ENCODE results near the gene AMZ1. TPM values are rescaled to one million over a fixed set of nuclear protein-coding genes. Genes with fewer than 3 reads are reported as not detected.
"Not testable (repeated sequence)": the region's sequence is repeated elsewhere in the genome, so short reads cannot be mapped to it uniquely, and the experiment has no call there.

Gene AMZ1
- polyA plus RNA-seq, 6 donors from 2014 or later: 1.4 to 3.3 (median 2.7) TPM; not detected in 1

GRCh38 chr7:2666155-2666554 lies 21.8 kb upstream of the AMZ1 start:
- peaks cover 8 to 16% (median 11%) of the 10 kb centered on the region in 3 donors for H3K4me1 Mint-ChIP-seq
- ATAC-seq (ENCODE audit: low read depth in 2 of 2) (no peak), DNase-seq (no peak)
- H3K27me3 Mint-ChIP-seq: peaks cover 0 to 34% (median 31%) of the 10 kb centered on the region in 3 donors
- H3K36me3 Mint-ChIP-seq: peaks cover 0 to 10% of the 10 kb centered on the region in 2 donors
- no peak overlapping the region for H3K27ac Mint-ChIP-seq
- no peaks in the 10 kb centered on the region for H3K9me3 Mint-ChIP-seq
- H3K4me3 Mint-ChIP-seq: no peak overlapping the region

DNA sequence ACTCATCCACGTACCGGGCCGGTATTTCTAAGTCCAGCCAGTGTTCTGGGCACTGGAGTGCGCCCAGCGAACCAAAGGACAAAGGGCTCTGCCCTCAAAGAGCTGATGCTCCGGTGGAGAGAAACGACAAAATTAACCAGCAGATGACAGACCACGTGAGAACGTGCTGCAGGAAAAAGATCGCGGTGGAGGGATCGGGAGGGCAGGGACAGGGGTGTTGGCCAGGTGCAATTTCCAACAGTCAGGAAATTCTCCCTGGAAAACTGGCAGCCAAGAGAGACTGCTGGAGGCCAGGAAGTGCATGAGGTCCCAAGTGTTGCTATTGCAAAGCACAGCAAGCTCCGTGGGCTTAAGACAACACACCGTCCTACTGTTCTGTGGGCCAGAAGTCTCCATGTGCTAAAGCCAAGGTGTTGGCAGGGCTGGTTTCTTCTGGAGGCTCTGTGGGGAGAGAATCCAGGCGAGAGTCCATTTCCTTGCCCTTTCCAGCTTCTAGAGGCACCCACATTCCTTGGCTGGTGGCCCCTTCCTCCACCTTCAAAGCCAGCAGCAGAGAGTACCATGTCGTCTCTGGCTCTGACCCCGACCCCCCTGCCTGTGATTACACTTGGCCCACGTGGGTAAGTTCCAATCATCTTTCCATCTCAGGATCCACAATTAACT lies 21.3 kb upstream of the AMZ1 start:
- no peaks in the 10 kb centered on the region for H3K9me3 Mint-ChIP-seq
- no peak for ATAC-seq (ENCODE audit: low read depth in 2 of 2)
- no peak overlapping the region for H3K4me3 Mint-ChIP-seq
- peaks cover 0 to 34% (median 32%) of the 10 kb centered on the region in 3 donors for H3K27me3 Mint-ChIP-seq
- peaks cover 0 to 9% of the 10 kb centered on the region in 2 donors for H3K36me3 Mint-ChIP-seq
- peak overlapping the region in 2 of 6 donors; percentile 19 to 37 for H3K27ac Mint-ChIP-seq
- no peak for DNase-seq
- peaks cover 10 to 16% (median 13%) of the 10 kb centered on the region in 3 donors for H3K4me1 Mint-ChIP-seq

DNA sequence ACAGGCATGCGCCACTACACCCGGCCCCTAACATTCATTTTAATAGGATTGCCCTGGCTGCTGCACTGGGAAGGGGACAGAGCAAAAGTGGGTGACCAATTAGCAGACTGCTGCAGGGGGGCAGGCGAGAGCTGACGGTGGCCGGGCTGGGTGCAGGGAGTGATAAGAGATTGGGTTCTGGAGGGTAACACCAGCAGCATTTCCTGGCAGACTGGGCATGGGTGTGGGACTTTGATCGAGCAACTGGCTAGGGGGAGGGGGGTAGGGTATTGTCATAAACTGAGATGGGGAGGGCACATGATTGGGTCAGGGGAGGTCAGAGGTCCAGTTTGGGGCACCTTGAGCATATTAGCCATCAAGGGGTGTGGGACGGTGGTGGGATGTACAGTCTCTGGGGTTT lies 20.2 kb upstream of the AMZ1 start:
- DNase-seq (no peak), ATAC-seq (ENCODE audit: low read depth in 2 of 2) (no peak)
- no peak overlapping the region for H3K4me3 Mint-ChIP-seq
- H3K4me1 Mint-ChIP-seq: peaks cover 10 to 13% (median 13%) of the 10 kb centered on the region in 3 donors
- H3K27ac Mint-ChIP-seq: peak overlapping the region in 2 of 6 donors; percentile 44 to 57
- H3K9me3 Mint-ChIP-seq: no peaks in the 10 kb centered on the region
- H3K27me3 Mint-ChIP-seq: peaks cover 0 to 34% (median 32%) of the 10 kb centered on the region in 3 donors
- H3K36me3 Mint-ChIP-seq: no peaks in the 10 kb centered on the region

GRCh38 chr7:2668401-2668800 lies 19.6 kb upstream of the AMZ1 start:
- Mint-ChIP-seq H3K36me3 (no peaks in the 10 kb centered on the region), H3K9me3 (no peaks in the 10 kb centered on the region), H3K27ac (peak overlapping the region in 1 of 6 donors; percentile 44), H3K27me3 (peaks cover 0 to 34% (median 32%) of the 10 kb centered on the region in 3 donors), H3K4me3 (no peak overlapping the region), H3K4me1 (peaks cover 10 to 13% (median 13%) of the 10 kb centered on the region in 3 donors)
- ATAC-seq (ENCODE audit: low read depth in 2 of 2) (no peak), DNase-seq (no peak)

GRCh38 chr7:2670171-2670570 lies 17.8 kb upstream of the AMZ1 start:
- Mint-ChIP-seq H3K27ac (peak overlapping the region in 3 of 6 donors; percentile 10 to 69 (median 65)), H3K9me3 (peaks cover 0 to 4% (median 0%) of the 10 kb centered on the region in 7 donors), H3K4me3 (peak overlapping the region in 2 of 8 donors; percentile 29 to 64), H3K4me1 (peaks cover 10 to 13% (median 13%) of the 10 kb centered on the region in 3 donors), H3K36me3 (no peaks in the 10 kb centered on the region), H3K27me3 (peaks cover 0 to 34% (median 32%) of the 10 kb centered on the region in 3 donors)
- ATAC-seq (ENCODE audit: low read depth in 2 of 2) (no peak), DNase-seq (no peak)

- Mint-ChIP-seq H3K4me3 (peak overlapping the region in 4 of 8 donors; percentile 32 to 65 (median 54)), H3K36me3 (no peaks in the 10 kb centered on the region), H3K27ac (peak overlapping the region in 4 of 6 donors; percentile 62 to 89 (median 67)), H3K27me3 (peaks cover 0 to 34% (median 32%) of the 10 kb centered on the region in 3 donors), H3K9me3 (peaks cover 0 to 4% (median 0%) of the 10 kb centered on the region in 7 donors), H3K4me1 (peaks cover 10 to 13% (median 13%) of the 10 kb centered on the region in 3 donors)
- DNase-seq (peak; percentile 52), ATAC-seq (ENCODE audit: low read depth in 2 of 2) (peak; percentile 88 to 90)
These were observed 17.1 kb upstream of the AMZ1 start for GRCh38 chr7:2670720-2671391.

GRCh38 chr7:2673214-2673613 lies 14.8 kb upstream of the AMZ1 start:
- DNase-seq; H3K36me3 Mint-ChIP-seq; H3K27ac Mint-ChIP-seq; H3K9me3 Mint-ChIP-seq; H3K4me3 Mint-ChIP-seq; ATAC-seq (ENCODE audit: low read depth in 2 of 2): not testable (repeated sequence)
- Mint-ChIP-seq H3K27me3 (peaks cover 0 to 20% (median 20%) of the 10 kb centered on the region in 3 donors), H3K4me1 (peaks cover 10 to 13% (median 10%) of the 10 kb centered on the region in 3 donors)

DNA sequence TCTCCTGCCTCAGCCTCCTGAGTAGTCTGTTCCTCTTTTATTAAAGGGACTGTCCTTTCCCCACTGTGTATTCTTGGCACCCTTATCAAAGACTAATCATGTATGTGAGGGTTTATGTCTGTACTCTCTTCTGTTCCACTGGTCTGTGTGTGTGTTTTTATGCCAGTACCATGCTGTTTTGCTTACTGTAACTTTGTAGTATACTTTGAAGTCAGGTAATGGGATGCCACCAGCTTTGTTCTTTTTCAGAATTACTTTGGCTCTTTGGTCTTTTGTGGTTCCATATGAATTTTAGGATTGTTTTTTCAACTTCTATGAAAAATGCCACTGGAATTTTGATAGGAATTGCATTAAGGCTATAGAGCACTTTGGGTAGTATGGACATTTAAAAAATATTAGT lies 14.1 kb upstream of the AMZ1 start:
- Mint-ChIP-seq H3K9me3 (peaks cover 0 to 4% (median 0%) of the 10 kb centered on the region in 7 donors), H3K27me3 (peaks cover 0 to 18% (median 18%) of the 10 kb centered on the region in 3 donors), H3K4me3 (no peak overlapping the region), H3K36me3 (no peaks in the 10 kb centered on the region), H3K27ac (no peak overlapping the region), H3K4me1 (peaks cover 10 to 13% (median 10%) of the 10 kb centered on the region in 3 donors)
- ATAC-seq (ENCODE audit: low read depth in 2 of 2): no peak
- no peak for DNase-seq

DNA sequence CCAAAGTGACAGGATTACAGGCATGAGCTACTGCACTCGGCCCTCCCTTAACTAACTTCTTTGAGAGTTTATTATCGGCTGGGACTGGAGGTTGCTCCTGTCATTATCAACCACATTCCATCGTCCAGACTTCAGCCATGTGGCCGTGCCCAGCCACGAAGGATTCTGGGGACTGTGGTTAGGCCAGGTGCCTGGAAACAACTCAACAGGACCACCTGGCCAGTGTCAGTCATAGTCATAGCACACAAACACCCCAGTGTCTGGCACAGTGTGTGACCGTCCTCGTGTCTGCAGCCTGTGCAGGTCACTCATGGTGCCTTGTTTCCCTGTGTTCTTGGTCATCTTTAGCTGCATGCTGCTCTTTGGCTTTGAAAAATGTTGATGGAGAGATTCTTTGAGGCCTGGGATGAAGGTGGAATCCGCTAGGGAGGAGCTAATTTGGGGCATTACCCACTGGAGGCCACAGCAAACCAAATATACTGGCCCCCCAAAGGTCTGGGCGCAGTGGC lies 12.7 kb upstream of the AMZ1 start:
- DNase-seq (no peak), ATAC-seq (ENCODE audit: low read depth in 2 of 2) (no peak)
- H3K27me3 Mint-ChIP-seq: peaks cover 0 to 17% (median 9%) of the 10 kb centered on the region in 3 donors
- H3K9me3 Mint-ChIP-seq: peaks cover 0 to 4% (median 0%) of the 10 kb centered on the region in 7 donors
- peaks cover 7 to 10% (median 10%) of the 10 kb centered on the region in 3 donors for H3K4me1 Mint-ChIP-seq
- no peaks in the 10 kb centered on the region for H3K36me3 Mint-ChIP-seq
- H3K4me3 Mint-ChIP-seq: no peak overlapping the region
- no peak overlapping the region for H3K27ac Mint-ChIP-seq

DNA sequence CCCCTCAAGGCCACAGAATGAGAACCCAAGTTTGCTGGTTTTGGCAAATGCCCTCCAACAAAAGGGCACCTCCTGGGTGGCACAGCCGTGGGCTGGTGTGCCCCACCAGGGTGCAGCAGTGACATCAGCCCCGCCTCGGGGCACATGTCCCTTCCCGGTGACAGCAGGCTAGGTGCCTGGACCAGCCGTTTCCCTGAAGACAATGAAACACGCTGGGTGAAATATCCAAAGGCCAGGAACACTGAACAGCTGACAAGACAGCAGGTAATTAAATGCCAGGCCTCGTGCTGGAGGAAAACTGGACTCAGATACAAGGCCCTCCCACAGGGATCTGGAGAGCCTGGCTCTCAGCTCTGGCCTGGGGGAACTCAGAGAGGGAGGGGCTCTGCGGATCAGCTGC lies 11.4 kb upstream of the AMZ1 start:
- ATAC-seq (ENCODE audit: low read depth in 2 of 2); H3K36me3 Mint-ChIP-seq; H3K9me3 Mint-ChIP-seq; H3K4me3 Mint-ChIP-seq; H3K4me1 Mint-ChIP-seq; H3K27ac Mint-ChIP-seq; DNase-seq: not testable (repeated sequence)
- peaks cover 0 to 12% (median 4%) of the 10 kb centered on the region in 3 donors for H3K27me3 Mint-ChIP-seq

GRCh38 chr7:2678454-2678853 lies 9.5 kb upstream of the AMZ1 start:
- not testable (repeated sequence) for H3K36me3 Mint-ChIP-seq

GRCh38 chr7:2679135-2680127 lies 8.6 kb upstream of the AMZ1 start:
- not testable (repeated sequence) for H3K4me1 Mint-ChIP-seq; H3K9me3 Mint-ChIP-seq; H3K4me3 Mint-ChIP-seq; ATAC-seq (ENCODE audit: low read depth in 2 of 2); H3K36me3 Mint-ChIP-seq; DNase-seq
- H3K27ac Mint-ChIP-seq: peak overlapping the region in 2 of 6 donors; percentile 56 to 79
- H3K27me3 Mint-ChIP-seq: peaks cover 0 to 30% (median 15%) of the 10 kb centered on the region in 3 donors

More at GRCh38 chr7:2678454-2678853, 9.5 kb upstream of the AMZ1 start:
- not testable (repeated sequence) for H3K4me1 Mint-ChIP-seq; ATAC-seq (ENCODE audit: low read depth in 2 of 2); H3K4me3 Mint-ChIP-seq; DNase-seq; H3K27ac Mint-ChIP-seq; H3K9me3 Mint-ChIP-seq
- H3K27me3 Mint-ChIP-seq: peaks cover 0 to 24% (median 15%) of the 10 kb centered on the region in 3 donors
